DOHH2 (cell line): ENCODE measurements around the gene KCNN1.

Experiments
- CTCF ChIP-seq: fragments of 200-600 bp; sonication (generic); IDR thresholded peaks from one replicate; pipeline ENCODE4 v1.5.1; 2014; ENCODE audit warnings: antibody characterized with exemption, mild to moderate bottlenecking, low read depth, low read length; ENCODE audit not compliant: poor library complexity, severe bottlenecking
- EZH2phosphoT487 ChIP-seq: fragments of 200-600 bp; sonication (generic); IDR thresholded peaks from 2 replicates; pipeline ENCODE4 v1.6.1; 2017; ENCODE audit warnings: borderline replicate concordance, mild to moderate bottlenecking, antibody characterized with exemption, low read length, moderate library complexity, mixed read lengths

- TF ChIP-seq CTCF: no peak
- TF ChIP-seq EZH2phosphoT487: no peak
Observed at GRCh38 chr19:17931532-17932191, 35.2 kb upstream of the KCNN1 start.
